ENCODE measurements around the gene FURIN. TPM values are rescaled to one million over a fixed set of nuclear protein-coding genes. Genes with fewer than 3 reads are reported as not detected.

Gene FURIN
- total and polyA plus RNA-seq, 9 of the 15 experiments (the other 6 are each of a cell fraction or from before 2014, with no cell fraction given): 0.92 to 99.9 (median 34.8) TPM

DNA sequence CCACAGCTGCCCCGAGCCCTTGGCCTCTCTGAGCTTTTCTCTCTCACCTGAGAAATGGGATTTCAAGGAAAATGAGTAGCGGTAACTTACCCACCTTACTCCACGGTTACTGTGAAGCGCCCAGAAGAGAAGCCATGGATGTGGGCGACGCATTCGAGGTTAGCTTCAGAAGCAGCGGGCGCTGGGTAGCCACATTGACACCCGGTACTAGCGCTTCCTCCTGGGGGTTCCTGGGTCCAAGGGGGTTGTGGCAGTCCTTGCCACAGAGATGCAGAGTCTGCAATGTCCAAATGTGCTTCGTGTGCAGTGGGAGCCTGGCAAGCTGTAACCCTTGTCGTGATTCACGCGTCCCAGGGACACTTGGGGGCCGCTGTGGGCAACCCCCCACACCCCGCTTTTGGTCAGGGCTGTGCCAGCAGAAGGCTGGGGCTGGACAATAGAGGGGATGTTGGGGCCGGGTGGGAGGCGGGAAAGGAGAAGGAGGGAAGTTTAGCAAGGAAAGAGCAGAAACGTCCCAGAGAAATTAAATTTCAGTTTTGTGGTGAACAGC lies 41.4 kb upstream of the FURIN start (continued):
- TF ChIP-seq, protein P1, sequence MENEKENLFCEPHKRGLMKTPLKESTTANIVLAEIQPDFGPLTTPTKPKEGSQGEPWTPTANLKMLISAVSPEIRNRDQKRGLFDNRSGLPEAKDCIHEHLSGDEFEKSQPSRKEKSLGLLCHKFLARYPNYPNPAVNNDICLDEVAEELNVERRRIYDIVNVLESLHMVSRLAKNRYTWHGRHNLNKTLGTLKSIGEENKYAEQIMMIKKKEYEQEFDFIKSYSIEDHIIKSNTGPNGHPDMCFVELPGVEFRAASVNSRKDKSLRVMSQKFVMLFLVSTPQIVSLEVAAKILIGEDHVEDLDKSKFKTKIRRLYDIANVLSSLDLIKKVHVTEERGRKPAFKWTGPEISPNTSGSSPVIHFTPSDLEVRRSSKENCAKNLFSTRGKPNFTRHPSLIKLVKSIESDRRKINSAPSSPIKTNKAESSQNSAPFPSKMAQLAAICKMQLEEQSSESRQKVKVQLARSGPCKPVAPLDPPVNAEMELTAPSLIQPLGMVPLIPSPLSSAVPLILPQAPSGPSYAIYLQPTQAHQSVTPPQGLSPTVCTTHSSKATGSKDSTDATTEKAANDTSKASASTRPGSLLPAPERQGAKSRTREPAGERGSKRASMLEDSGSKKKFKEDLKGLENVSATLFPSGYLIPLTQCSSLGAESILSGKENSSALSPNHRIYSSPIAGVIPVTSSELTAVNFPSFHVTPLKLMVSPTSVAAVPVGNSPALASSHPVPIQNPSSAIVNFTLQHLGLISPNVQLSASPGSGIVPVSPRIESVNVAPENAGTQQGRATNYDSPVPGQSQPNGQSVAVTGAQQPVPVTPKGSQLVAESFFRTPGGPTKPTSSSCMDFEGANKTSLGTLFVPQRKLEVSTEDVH (IDR thresholded peaks at IDR 0.05; ENCODE audit: low read depth, partially characterized antibody): no peak
- TF ChIP-seq ZBED1 (IDR thresholded peaks at IDR 0.05): no peak
- no peak for TF ChIP-seq SAP30 (IDR thresholded peaks at IDR 0.05; ENCODE audit: borderline replicate concordance, insufficient read depth, low read depth, low read length, poor library complexity, severe bottlenecking)
- no peak for TF ChIP-seq RFX1 (IDR thresholded peaks at IDR 0.05)
- TF ChIP-seq ESRRB (CRISPR knock-in tag; IDR thresholded peaks at IDR 0.05; ENCODE audit: borderline replicate concordance): no peak
- TF ChIP-seq MTA3 (IDR thresholded peaks at IDR 0.05; ENCODE audit: borderline replicate concordance): no peak
- TF ChIP-seq HDAC1 (IDR thresholded peaks at IDR 0.05): no peak
- no peak for TF ChIP-seq ZNF561 (CRISPR knock-in tag; conservative IDR thresholded peaks at IDR 0.05)
- no peak for TF ChIP-seq RUNX1 (IDR thresholded peaks at IDR 0.05; ENCODE audit: low read depth)
- no peak for TF ChIP-seq RB1 (IDR thresholded peaks at IDR 0.05; ENCODE audit: low read depth)
- TF ChIP-seq HDAC2 (IDR thresholded peaks at IDR 0.05): no peak

All from K562 (cell line).